ENCODE results near the gene FCRL4. TPM values are rescaled to one million over a fixed set of nuclear protein-coding genes. Genes with fewer than 3 reads are reported as not detected.
"Not testable (repeated sequence)": the region's sequence is repeated elsewhere in the genome, so short reads cannot be mapped to it uniquely, and the experiment has no call there.

FCRL4 gene
- total RNA-seq, 1 experiment from 2014 or later = not detected

DNA sequence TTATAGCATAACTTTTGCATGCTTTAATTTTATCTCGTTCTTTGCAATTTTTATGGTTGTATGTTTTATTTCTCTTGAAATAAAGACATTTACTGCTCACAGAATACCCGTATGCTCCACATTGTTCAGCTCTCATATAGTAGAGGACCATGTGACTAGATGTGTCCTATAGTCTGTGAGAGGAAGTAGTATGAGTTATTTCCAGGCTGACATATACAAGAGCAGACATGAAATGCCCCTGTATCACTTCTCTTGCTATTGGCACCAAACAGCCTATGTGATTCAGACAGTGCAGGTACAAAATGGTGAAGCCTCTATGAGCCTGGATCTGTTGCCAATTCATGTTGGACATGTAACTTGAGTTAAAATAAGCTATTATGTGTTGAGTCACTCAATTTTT is 39.8 kb downstream of the FCRL4 start:
- intact Hi-C loops (cut with micrococcal nuclease; ENCODE audit: unreplicated experiment) = no loop called here
- Mint-ChIP-seq H3K27me3 (ENCODE audit: insufficient read depth, unreplicated experiment) (peaks cover 10% of the 10 kb centered on the region), H3K27ac (ENCODE audit: unreplicated experiment) (no peak overlapping the region), H3K4me1 (ENCODE audit: low read depth, unreplicated experiment) (no peaks in the 10 kb centered on the region), H3K4me3 (ENCODE audit: unreplicated experiment) (no peak overlapping the region), H3K9me3 (ENCODE audit: unreplicated experiment) (no peaks in the 10 kb centered on the region), H3K36me3 (ENCODE audit: insufficient read depth, unreplicated experiment) (no peaks in the 10 kb centered on the region)
- ChIA-PET POLR2A (no interaction called here), CTCF (no interaction called here)
- Histone ChIP-seq H3K27me3 (replicated peaks; ENCODE audit: control insufficient read depth, insufficient read depth, low read length) (no peaks in the 10 kb centered on the region), H3K9me3 (no peaks in the 10 kb centered on the region), H3K4me1 (no peaks in the 10 kb centered on the region), H3K4me3 (ENCODE audit: low read depth, low read length) (no peak overlapping the region), H3K36me3 (ENCODE audit: control insufficient read depth, insufficient read depth, low read length) (no peaks in the 10 kb centered on the region)
- BruUV-seq (replicated peaks) = no TSS peak
- DNase-seq = no peak
- TF ChIP-seq, protein P1, sequence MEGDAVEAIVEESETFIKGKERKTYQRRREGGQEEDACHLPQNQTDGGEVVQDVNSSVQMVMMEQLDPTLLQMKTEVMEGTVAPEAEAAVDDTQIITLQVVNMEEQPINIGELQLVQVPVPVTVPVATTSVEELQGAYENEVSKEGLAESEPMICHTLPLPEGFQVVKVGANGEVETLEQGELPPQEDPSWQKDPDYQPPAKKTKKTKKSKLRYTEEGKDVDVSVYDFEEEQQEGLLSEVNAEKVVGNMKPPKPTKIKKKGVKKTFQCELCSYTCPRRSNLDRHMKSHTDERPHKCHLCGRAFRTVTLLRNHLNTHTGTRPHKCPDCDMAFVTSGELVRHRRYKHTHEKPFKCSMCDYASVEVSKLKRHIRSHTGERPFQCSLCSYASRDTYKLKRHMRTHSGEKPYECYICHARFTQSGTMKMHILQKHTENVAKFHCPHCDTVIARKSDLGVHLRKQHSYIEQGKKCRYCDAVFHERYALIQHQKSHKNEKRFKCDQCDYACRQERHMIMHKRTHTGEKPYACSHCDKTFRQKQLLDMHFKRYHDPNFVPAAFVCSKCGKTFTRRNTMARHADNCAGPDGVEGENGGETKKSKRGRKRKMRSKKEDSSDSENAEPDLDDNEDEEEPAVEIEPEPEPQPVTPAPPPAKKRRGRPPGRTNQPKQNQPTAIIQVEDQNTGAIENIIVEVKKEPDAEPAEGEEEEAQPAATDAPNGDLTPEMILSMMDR (IDR thresholded peaks at IDR 0.05; ENCODE audit: insufficient read depth in 1 of 2, low read depth in 1 of 2, low read length in 1 of 2, severe bottlenecking in 1 of 2, unreplicated experiment in 1 of 2) = no peak

DNA sequence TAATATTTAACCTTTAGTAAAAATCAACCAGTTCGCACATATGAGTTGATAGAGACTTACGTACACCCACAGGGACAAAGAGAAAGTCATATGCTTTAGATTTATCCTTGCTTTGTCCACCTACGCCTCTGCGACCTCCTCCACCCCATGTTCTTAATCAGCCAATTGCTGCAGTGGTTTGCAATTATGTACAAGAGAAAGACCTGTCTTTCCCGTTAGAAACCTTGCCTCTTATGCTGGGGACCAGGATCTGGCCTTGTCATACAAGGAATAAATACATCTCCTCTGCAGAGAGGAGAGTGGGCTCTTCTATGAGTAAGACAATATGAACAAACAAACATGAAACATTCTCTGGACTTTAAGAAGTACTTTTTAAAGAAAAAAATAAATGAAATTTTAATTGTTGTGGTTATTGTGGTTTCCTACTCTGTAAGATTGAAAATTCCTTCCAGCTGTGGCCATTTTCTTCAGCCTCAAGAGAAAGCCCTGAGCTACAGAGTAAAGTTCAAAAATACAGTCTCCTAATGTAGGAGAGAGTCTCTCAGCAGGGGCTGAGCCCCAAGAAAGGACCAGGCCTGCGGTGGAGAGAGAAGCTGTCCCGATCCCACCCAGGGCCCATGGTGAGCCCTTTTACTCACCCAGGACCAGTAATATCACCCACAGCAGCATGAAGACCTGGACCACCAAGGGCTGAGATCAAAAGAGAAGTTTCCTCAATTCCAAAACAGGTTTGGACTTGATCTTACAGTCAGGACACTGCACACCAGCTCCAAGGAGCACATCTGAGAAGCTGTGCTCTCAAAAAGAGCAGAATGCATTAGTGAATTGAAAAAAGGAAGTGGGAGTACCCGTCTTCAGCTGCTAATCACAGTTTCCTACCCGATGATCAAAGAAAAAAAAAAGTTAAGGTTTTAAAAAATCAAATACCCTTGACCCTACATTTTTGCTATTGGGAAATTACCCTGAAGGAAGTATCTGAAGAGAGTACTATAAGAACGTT is 45.9 kb downstream of the FCRL4 start, which contains the start of gene FCRL5:
Gene FCRL5, minus strand, starts transcription at position 822 of the 1,000 bp plus-strand sequence. Its CDS starts 153 bp downstream, at position 669.
- BruUV-seq (replicated peaks) = no TSS peak
- Histone ChIP-seq H3K9me3 (no peaks in the 10 kb centered on the region), H3K4me3 (ENCODE audit: low read depth, low read length) (no peak within 1 kb of the TSS), H3K4me1 (peaks cover 6% of the 10 kb centered on the region; the same call in 1 of the 2 replicates), H3K36me3 (ENCODE audit: control insufficient read depth, insufficient read depth, low read length) (no peaks in the 10 kb centered on the region), H3K27me3 (replicated peaks; ENCODE audit: control insufficient read depth, insufficient read depth, low read length) (no peaks in the 10 kb centered on the region)
- ChIA-PET POLR2A (no interaction called here), CTCF (no interaction called here)
- Mint-ChIP-seq H3K9me3 (ENCODE audit: unreplicated experiment) (no peaks in the 10 kb centered on the region), H3K27ac (ENCODE audit: unreplicated experiment) (no peak within 1 kb of the TSS), H3K4me1 (ENCODE audit: low read depth, unreplicated experiment) (peaks cover 6% of the 10 kb centered on the region), H3K27me3 (ENCODE audit: insufficient read depth, unreplicated experiment) (no peaks in the 10 kb centered on the region), H3K36me3 (ENCODE audit: insufficient read depth, unreplicated experiment) (no peaks in the 10 kb centered on the region), H3K4me3 (ENCODE audit: unreplicated experiment) (no peak within 1 kb of the TSS)
- TF ChIP-seq, protein P1 (IDR thresholded peaks at IDR 0.05; ENCODE audit: insufficient read depth in 1 of 2, low read depth in 1 of 2, low read length in 1 of 2, severe bottlenecking in 1 of 2, unreplicated experiment in 1 of 2) = no peak
- no peak for DNase-seq
- intact Hi-C loops (cut with micrococcal nuclease; ENCODE audit: unreplicated experiment) = no loop called here

DNA sequence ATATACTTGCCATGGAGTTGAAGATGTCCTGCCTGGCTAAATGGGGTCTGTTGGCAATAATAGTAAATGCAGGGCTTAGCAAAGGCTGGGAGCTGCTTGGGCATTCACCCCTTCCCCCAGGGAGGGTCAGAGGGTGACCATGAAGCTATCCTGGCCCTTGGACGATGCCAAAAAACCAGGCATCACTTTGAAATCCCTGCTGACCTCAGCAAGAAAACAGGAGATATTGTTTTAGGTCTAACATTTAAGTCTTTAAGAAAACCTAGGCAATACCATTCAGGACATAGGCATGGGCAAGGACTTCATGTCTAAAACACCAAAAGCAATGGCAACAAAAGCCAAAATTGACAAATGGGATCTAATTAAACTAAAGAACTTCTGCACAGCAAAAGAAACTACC is 49.8 kb downstream of the FCRL4 start:
- BruUV-seq (replicated peaks); CTCF ChIA-PET; H3K9me3 Mint-ChIP-seq (ENCODE audit: unreplicated experiment); H3K4me3 Mint-ChIP-seq (ENCODE audit: unreplicated experiment); H3K4me1 ChIP-seq; H3K4me1 Mint-ChIP-seq (ENCODE audit: low read depth, unreplicated experiment); H3K27me3 Mint-ChIP-seq (ENCODE audit: insufficient read depth, unreplicated experiment); DNase-seq; H3K27me3 ChIP-seq (replicated peaks; ENCODE audit: control insufficient read depth, insufficient read depth, low read length); H3K27ac Mint-ChIP-seq (ENCODE audit: unreplicated experiment); H3K4me3 ChIP-seq (ENCODE audit: low read depth, low read length); H3K36me3 ChIP-seq (ENCODE audit: control insufficient read depth, insufficient read depth, low read length); H3K36me3 Mint-ChIP-seq (ENCODE audit: insufficient read depth, unreplicated experiment); POLR2A ChIA-PET; intact Hi-C loops (cut with micrococcal nuclease; ENCODE audit: unreplicated experiment); H3K9me3 ChIP-seq: not testable (repeated sequence)
